ENCODE measurements around the gene MED13L.
"Not testable (repeated sequence)": the region's sequence is repeated elsewhere in the genome, so short reads cannot be mapped to it uniquely, and the experiment has no call there.

MED13L gene

GRCh38 chr12:116302166-116303058 is 24.9 kb upstream of the MED13L start:
- DNase-seq = no peak

- DNase-seq = no peak
Measured at GRCh38 chr12:116301621-116302020, 24.1 kb upstream of the MED13L start.

GRCh38 chr12:116299665-116300328 is 22.3 kb upstream of the MED13L start:
- no peak for DNase-seq

DNA sequence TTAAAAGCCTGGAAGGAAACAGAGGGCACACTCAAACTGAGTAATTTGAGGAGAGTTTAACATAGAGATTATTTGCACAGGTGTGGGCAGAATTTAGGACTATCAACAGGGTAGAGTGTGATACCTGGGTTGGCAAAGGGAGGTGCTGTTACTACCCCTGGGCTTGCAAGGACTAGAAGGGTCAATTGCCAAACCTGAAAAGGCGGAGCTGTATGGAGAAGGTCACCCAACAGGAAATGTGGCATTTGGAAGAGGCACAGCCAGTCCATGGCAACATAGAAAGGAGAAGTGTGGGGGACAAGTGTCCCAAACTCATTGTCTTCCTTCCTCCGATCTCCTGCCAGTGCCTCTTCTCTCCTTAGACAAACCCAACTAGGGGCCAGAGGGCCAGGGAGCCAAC is 21.6 kb upstream of the MED13L start:
- DNase-seq = no peak

DNA sequence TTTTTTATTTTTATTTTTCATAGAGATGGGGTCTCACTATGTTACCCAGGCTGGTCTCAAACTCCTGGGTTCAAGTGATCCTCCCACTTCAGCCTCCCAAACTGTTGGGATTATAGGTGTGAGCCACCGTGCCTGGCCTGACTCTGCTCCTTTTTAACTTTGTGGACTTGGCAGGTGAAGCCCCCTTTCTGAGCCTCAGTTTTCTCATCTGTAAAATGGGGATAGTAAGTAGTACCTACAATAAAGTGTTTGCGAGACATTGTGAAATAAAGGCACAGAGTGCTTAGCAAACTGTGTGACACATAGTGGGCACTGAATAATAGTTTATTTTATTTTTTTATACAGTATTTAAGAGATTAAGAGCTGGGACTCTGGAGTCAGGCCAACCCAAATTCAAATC is 21.1 kb upstream of the MED13L start:
- no peak for DNase-seq

- DNase-seq = no peak
Measured at GRCh38 chr12:116297224-116297834, 19.8 kb upstream of the MED13L start.

DNA sequence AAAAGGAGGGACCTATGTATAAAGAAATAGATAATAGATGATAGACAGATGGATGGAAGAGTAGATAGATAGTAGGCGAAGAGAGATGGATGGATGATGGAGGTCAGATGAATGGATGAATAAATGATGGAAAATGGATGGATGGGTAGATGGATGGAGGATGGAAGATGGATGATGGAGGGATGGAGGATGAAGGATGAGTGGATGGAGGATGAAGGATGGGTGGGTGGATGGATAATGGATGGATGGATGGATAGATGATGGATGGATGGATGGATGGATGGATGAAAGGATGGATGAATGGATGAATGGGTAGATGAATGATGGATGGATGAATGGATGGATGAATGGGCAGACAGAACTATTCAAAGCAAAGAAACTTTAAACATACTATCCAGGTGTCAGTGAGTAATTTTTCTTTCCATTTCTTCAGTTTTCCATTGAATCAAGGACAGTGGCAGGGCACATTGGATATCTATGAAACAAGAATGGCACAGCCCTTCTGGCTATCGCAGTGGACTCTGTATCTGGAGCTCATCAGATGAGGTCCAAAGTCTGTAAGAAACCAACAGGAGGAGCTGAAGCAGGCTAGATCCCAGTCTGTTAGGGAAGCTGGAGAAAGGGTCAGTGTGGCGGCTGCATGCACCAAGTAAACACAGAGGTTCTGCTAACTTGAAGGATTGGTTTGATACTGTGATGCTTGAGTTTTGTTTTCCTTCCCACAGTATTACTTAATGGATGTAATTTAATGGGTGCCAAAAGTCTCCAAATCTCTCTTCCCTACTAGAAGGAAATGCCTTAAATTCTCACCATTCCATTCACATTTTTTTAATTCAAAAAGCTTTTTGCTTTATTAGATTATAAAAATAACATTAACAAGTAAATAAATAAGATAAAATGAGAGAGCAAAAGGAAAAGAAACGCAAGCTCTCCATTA is 18.1 kb upstream of the MED13L start:
- DNase-seq = no peak

DNA sequence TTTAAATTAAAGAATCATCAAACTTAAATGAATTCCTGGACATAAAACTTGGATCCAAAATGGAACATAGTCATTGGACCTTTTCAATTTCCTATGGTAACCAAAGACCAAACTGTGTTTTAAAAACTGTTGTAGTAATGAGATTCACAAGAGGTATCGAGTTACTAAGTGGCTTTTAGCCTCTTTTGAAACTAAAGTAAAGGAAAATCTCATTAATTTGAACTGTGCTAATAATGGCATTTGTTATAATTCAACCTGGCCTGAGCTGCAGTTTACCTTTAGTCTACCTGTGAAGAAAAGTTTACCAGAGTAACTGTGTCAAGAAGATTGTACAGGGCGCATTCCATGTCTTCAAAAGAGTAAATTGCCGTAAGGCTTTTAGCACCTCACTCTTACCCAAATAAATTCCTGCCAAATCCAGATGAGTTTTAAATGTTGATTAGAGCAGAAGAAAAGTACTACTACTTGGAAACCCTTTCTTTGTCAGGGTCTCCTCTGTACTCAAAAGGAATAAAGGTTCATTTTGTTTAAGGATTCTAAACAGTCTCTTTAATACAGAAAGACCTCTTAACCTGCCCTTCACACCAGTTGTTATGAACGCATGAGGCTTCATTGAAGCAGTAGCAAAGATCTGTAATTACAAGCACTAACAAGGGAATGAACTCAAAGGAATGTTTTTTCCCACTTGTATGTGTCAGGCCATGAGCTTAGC is 17.1 kb upstream of the MED13L start:
- DNase-seq = no peak

- DNase-seq = no peak
Measured at GRCh38 chr12:116293687-116294453, 16.4 kb upstream of the MED13L start.

- DNase-seq = no peak
Measured at GRCh38 chr12:116291218-116291617, 13.7 kb upstream of the MED13L start.

GRCh38 chr12:116288735-116289134 is 11.2 kb upstream of the MED13L start:
- no peak for DNase-seq

DNA sequence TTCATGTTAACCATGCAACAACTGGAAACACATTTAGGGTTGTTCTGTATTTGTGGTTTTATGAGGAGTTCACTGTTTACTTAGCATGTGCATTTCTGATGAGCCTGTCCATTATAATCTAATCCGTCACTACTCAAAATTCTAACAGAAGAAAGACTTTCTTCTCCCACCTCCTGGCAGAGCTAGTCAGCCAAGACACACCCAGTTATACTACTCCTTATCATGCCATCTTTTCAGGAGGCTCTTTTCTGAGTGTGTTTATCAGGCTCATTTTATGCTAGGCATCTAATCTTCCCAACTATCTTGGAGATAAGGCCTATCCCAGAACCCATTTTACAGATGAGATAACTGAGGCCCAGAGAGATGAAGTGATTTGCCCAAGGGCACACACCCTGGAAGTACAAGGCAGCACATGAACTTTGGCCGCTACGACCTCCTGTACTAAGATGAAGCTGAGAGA is 10.4 kb upstream of the MED13L start:
- no peak for DNase-seq

GRCh38 chr12:116284396-116284795 is 6.9 kb upstream of the MED13L start:
- no peak for DNase-seq

DNA sequence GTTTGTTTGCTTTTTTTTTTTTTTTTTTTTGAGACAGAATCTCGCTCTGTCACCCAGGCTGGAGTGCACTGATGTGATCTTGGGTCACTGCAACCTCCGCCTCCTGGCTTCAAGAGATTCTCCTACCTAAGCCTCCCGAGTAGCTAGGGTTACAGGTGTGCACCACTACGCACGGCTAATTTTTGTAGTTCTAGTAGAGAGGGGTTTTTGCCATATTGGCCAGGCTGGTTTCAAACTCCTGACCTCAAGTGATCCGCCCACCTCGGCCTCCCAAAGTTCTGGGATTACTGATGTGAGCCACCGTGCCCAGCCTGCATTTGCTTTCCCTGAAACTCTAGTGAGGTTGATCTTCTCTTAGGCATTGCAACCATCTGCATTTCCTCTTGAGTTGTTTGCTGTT is 6.4 kb upstream of the MED13L start:
- DNase-seq = not testable (repeated sequence)

DNA sequence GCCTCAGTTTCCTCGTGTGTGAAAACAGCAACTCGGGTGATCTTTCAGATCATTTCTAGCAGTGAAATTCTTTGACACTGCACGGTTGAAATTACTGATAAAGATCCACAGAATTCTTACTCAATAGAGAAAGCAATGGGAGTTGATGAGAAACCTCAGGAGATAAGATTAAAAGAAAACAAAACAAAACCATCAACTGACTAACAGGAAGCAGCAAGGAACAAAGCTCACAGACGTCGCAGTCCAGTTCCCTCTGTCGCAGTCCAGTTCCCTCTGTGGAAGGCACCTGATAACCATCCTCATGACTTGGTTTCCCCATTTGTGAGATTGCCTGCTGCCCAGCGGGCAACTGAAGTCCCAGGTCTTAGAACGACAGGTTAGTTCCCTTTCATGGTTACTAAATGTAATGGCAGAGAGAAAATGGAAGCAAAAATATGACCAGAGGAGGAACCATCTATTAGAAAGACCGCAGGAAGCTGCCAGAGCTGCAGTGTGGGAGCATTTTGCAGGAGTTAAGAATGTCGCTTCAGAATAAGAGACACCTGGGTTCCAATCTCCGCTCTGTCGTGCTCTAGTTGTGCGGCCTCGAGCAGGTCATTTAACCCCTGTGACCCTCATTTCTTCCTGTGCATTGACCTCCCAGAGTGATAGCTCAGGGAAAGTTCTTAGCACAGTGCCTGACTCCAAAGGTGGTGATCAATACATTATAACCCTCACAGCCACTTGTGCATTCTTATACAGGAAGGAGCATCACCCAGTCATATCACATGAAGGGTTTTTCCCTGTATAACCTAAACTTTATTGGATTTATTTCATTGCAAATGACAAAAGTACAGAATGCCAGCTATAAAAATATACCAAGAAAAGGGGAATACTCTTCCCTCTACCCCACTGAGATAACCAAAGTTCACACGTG is 5.1 kb upstream of the MED13L start:
- DNase-seq = no peak

DNA sequence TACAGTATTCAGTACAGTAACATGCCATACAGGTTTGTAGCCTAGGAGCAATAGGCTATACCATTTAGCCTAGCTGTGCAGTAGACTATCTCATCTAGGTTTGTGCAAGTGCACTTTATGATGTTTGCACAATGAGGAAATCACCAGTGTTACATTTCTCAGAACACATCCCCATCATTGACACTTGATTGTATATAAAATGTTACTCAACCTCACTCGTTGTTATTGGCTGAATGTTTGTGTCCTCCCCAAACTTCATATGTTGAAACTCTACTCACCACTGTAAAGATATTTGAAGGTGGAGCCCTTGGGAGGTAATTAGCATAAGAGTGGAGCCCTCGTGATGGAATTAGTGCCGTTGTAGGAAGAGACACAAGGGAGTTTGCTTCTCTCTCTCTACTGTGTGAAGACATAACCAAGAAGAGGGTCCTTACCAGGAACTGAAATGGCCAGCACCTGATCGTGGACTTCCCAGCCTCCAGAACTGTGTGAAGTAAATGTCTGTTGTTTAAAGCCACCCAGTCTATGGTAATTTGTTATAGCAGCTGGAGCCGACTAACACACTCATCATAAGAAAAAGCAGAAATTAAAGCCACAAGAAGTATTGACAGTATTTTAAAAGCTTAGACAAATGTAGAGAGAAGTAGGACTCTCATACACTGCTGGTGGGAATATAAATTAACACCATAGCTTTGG is 3.2 kb upstream of the MED13L start:
- no peak for DNase-seq

DNA sequence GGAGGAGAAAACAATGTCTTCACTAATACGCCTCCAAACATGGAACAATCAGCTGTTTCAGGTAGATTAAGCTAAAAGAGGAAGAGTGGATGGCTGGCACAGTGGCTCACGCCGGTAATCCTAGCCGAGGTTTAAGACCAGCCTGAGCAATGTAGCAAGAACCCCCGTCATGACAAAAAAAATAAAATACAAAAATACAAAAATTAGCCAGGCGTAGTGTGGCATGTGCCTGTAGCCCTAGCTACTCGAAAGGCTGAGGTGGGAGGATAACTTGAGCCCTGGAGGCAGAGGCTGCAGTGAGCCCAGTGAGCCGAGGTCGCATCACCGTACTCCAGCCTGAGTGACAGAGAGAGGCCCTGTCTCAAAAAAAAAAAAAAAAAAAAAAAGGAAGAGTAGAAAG is 1.2 kb upstream of the MED13L start:
- DNase-seq = no peak

GRCh38 chr12:116278279-116278626 is 760 bp upstream of the MED13L start:
- no peak for DNase-seq

GRCh38 chr12:116276652-116277466 is 634 bp downstream of the MED13L start:
- peak; percentile 46 for DNase-seq
